Measurements from ENCODE around the gene BAIAP2. TPM values are rescaled to one million over a fixed set of nuclear protein-coding genes. Genes with fewer than 3 reads are reported as not detected.
A peak's percentile ranks its signal among the peaks of the same experiment; 100 is the strongest.

Gene BAIAP2
- total RNA-seq, 1 donor from 2014 or later = 80.3 TPM

DNA sequence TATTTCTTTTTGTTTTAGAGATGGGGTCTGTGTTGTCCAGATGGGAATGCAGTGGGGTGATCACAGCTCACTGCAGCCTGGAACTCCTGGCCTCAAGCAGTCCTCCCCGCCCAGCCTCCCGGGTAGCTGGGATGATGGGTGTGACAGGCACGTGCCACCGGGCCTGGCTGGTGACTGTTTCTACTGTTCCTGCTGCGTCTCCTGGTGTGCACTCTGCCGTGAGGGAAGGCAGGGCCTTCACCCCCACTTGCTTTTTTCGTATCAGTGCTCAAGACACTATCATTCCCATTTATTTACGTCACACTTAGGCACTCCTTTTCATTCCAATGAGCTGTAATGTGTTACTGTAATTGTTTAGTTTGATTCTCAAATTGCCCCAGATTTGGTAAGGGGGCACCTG is 105.1 kb downstream of the BAIAP2 start:
- H3K36me3 ChIP-seq (ENCODE audit: control insufficient read depth, insufficient read depth, low read length) = no peaks in the 10 kb centered on the region
- DNase-seq (ENCODE audit: low read depth) = no peak
- H3K4me3 ChIP-seq (ENCODE audit: low read depth, low read length) = no peak overlapping the region
- H3K27me3 ChIP-seq (ENCODE audit: control insufficient read depth, insufficient read depth, low read length) = peaks cover 13% of the 10 kb centered on the region
- TF ChIP-seq, protein P1, sequence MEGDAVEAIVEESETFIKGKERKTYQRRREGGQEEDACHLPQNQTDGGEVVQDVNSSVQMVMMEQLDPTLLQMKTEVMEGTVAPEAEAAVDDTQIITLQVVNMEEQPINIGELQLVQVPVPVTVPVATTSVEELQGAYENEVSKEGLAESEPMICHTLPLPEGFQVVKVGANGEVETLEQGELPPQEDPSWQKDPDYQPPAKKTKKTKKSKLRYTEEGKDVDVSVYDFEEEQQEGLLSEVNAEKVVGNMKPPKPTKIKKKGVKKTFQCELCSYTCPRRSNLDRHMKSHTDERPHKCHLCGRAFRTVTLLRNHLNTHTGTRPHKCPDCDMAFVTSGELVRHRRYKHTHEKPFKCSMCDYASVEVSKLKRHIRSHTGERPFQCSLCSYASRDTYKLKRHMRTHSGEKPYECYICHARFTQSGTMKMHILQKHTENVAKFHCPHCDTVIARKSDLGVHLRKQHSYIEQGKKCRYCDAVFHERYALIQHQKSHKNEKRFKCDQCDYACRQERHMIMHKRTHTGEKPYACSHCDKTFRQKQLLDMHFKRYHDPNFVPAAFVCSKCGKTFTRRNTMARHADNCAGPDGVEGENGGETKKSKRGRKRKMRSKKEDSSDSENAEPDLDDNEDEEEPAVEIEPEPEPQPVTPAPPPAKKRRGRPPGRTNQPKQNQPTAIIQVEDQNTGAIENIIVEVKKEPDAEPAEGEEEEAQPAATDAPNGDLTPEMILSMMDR (IDR thresholded peaks at IDR 0.05; ENCODE audit: insufficient read depth, low read length, poor library complexity, severe bottlenecking) = no peak

GRCh38 chr17:81140695-81141094 is 105.7 kb downstream of the BAIAP2 start:
- peaks cover 10% of the 10 kb centered on the region for H3K27me3 ChIP-seq (ENCODE audit: control insufficient read depth, insufficient read depth, low read length)
- no peaks in the 10 kb centered on the region for H3K36me3 ChIP-seq (ENCODE audit: control insufficient read depth, insufficient read depth, low read length)
- TF ChIP-seq, protein P1 (IDR thresholded peaks at IDR 0.05; ENCODE audit: insufficient read depth, low read length, poor library complexity, severe bottlenecking) = no peak
- no peak overlapping the region for H3K4me3 ChIP-seq (ENCODE audit: low read depth, low read length)
- no peak for DNase-seq (ENCODE audit: low read depth)

GRCh38 chr17:81142301-81143199 is 107.6 kb downstream of the BAIAP2 start:
- Histone ChIP-seq H3K36me3 (ENCODE audit: control insufficient read depth, insufficient read depth, low read length) (no peaks in the 10 kb centered on the region), H3K4me3 (ENCODE audit: low read depth, low read length) (no peak overlapping the region), H3K27me3 (ENCODE audit: control insufficient read depth, insufficient read depth, low read length) (peaks cover 6% of the 10 kb centered on the region)
- DNase-seq (ENCODE audit: low read depth) = peak; percentile 29
- TF ChIP-seq, protein P1 (IDR thresholded peaks at IDR 0.05; ENCODE audit: insufficient read depth, low read length, poor library complexity, severe bottlenecking) = peak; percentile 81

- peaks cover 6% of the 10 kb centered on the region for H3K27me3 ChIP-seq (ENCODE audit: control insufficient read depth, insufficient read depth, low read length)
- no peaks in the 10 kb centered on the region for H3K36me3 ChIP-seq (ENCODE audit: control insufficient read depth, insufficient read depth, low read length)
- DNase-seq (ENCODE audit: low read depth) = no peak
- H3K4me3 ChIP-seq (ENCODE audit: low read depth, low read length) = no peak overlapping the region
- TF ChIP-seq, protein P1 (IDR thresholded peaks at IDR 0.05; ENCODE audit: insufficient read depth, low read length, poor library complexity, severe bottlenecking) = no peak
These were observed 108.2 kb downstream of the BAIAP2 start for GRCh38 chr17:81143200-81143527.

DNA sequence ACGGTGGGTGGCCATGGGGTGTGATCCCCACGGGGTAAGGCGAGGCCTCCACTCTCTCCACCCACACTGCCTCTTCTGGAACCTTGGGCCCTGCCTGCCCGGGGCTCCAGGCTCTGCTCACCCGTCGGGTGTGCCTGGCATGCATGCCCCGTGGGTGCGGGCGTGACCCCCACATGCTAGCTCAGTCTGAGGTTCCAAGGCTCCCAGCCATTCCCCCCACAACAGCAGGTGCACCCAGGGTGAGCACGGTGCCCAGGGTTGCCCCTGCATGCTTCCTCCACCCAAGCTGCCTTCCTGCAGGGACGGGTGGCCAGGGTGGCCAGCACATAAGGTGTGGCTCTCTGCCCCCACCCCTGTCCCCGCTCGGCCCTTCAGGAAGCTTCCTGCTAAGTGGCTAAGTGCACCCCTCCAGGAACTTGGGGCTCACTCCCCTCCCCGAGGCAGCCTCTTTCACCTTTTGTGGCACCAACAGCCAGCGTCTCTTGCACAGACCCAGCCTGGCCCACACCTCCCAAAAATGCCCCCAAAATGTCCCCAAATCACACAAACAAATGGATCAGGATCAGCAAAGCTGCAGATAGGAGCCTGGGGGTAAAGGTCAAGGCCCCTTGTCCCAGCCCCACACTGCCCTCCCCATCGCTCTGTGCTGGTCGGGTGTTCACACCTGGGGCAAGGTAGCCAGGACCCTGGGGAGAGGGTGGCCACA is 108.9 kb downstream of the BAIAP2 start:
- TF ChIP-seq, protein P1 (IDR thresholded peaks at IDR 0.05; ENCODE audit: insufficient read depth, low read length, poor library complexity, severe bottlenecking) = no peak
- no peak overlapping the region for H3K4me3 ChIP-seq (ENCODE audit: low read depth, low read length)
- H3K27me3 ChIP-seq (ENCODE audit: control insufficient read depth, insufficient read depth, low read length) = peaks cover 6% of the 10 kb centered on the region
- no peak for DNase-seq (ENCODE audit: low read depth)
- no peaks in the 10 kb centered on the region for H3K36me3 ChIP-seq (ENCODE audit: control insufficient read depth, insufficient read depth, low read length)
